Tongue (tissue), 2 donors: ENCODE data around the gene NFU1. TPM values are rescaled to one million over a fixed set of nuclear protein-coding genes. Genes with fewer than 3 reads are reported as not detected.

Experiments
- DNase-seq: peaks from one replicate; pipeline ENCODE4 v3.0.0-alpha.2; 2015
- total RNA-seq: library from RNA; depleted of rRNA; stranded (reverse); fragments of >200 nt; gene quantifications from one replicate; pipeline ENCODE4 v1.2.3, GENCODE V29; 2014

The NFU1 gene
- total RNA-seq: 45.1 TPM

DNA sequence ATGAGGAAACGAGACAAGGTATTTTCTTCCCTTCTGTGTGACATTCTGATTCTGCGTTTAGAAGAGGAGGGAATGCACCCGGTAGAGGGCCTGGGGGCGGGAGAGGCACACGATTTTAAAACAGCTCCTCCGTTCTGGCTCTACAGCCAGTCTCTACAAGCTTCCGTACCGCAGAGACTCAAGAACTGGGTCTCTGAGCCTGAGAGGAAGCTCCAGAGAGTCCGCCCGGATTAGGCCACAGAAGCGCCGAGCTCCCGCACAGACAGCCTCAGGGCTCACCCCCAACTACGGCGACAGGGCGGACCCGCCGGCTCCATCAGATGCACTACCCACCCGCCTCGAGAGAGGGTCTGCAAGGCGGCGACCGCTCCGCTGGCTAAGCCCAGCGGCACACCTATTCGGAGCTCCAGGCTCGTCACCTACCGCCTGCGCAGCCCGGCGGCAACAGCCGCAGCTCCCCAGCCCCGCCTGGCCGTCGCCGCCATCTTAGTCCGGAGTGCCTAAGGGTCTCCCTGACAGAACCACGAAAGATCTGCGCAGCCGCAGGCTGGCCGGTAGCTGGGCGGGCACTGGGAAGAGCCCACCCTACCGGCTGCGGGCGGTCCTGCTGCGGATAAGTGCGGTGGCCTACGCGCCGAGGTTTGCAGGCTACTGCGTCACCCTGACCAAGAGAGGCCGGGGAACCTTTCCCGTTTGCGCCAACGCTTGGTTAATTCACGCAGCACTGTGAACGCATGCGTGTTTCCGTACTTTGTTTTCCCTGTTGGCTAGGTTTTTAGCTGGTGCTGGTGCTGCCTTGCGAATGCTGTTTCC is at the start of gene NFU1:
TSS of gene NFU1 (minus strand) at position 498 of the 813 bp plus-strand sequence. CDS start at position 485, 13 bp downstream.
- peak; percentile 98 for DNase-seq

DNA sequence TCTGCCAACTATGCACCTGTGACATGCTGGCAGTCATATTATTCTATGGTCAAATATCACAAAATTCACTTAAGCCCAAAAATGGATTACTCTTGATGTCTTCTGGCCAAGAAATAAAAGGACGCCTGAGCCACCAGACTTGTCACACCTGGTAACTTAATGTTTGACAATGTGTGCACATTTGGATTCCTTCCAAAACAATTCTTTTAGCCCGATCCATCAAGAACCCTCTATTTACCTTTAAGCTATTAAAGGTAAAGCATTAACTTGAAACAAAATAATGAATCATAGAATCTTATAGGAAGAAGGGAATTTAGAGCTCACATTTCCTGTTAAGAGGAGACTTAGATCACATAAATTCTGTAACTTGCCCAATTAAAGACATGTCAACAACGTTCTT is 46.5 kb upstream of the NFU1 start:
- peak; percentile 17 for DNase-seq

DNA sequence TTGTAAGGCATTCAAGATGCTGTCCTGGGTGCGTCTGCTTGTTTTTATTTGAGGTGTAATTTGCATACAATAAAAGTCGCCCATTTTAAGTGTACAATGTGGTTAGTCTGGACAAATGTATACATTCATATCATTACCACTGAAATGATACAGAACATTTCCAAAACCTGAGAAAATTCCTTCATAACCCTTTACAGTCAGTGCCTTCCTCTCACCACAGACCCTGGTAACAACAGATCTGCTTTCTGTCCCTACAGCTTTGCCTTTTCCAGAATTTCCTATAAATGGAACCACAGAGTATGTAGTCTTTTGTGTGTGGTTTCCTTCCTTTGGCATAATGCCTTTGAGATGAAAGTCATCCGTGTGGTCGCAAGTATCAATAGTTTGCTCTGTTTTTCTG is 45.8 kb upstream of the NFU1 start:
- DNase-seq: no peak

DNA sequence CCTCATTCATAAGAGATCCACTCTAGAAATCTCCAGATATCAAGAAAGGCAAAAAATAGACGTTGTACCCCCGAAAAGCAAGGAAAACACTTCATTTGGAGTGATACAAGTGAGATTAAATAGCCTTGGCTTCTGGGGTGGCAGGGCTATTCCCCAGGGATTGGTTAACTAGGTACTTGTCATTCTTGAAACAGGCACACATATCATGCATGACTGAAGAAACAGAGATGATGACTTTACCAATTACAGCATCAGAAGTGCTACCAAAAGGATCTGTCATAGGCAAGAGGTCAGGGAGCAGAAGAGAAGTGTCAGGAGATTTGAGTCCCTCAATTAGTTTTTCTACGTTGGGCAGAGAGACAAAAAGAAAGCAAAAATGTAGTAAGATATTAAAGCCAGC is 45.2 kb upstream of the NFU1 start:
- no peak for DNase-seq

DNA sequence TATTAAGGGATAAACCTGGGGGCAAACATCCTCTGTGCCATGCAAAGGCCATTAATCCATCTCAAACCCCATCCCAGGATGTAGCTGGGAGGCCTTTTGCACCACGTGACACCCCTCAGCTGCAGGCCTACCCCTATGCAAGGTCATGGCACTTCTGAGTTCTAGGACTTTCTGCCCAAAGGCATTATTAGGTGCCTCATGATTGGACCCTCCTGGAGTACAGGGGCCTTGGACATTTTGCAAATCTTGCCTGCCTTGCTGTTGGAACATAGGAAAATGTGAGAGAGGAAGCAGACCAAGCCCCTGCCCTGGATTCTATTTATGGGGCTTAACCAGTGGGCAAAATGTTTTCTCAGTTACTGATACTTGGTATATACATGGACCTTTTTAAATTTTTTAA is 44.2 kb upstream of the NFU1 start:
- no peak for DNase-seq

DNA sequence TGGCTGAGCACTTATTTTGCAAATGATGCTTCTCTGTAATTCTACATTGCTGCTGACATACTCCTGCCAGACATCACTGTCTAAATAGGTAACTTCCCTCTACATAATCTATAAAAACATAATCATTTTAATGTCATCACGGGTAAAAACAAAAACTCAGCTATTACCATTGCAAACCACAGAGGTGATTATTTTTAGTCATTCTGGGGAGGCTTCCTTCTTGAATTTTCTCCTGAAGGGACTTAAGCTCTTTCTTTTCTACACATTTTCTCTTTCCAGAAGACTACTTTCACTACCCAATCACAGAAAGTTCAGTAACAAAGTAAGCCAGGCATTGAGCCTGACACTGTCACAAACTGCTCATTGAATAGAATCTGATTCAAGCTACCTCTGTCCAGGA is 40.4 kb upstream of the NFU1 start:
- no peak for DNase-seq

DNA sequence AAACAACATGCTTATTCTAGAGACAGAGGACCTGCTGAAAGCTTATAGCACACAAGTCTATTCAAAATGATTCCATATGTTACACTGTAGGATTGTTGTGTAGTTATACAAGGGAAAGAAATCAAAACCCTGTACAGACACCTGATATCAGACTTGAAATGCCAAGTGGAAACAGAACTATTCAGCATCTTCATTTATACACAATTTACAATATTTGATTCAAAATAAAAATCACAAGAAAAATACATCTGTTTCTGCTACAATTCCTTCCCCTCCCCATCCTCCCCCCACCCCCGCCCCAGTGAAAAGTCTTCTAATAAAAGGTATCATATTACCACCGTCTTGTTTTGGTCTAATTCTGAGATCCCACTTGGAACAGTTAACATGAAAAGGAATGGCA is 37.5 kb upstream of the NFU1 start:
- no peak for DNase-seq

DNA sequence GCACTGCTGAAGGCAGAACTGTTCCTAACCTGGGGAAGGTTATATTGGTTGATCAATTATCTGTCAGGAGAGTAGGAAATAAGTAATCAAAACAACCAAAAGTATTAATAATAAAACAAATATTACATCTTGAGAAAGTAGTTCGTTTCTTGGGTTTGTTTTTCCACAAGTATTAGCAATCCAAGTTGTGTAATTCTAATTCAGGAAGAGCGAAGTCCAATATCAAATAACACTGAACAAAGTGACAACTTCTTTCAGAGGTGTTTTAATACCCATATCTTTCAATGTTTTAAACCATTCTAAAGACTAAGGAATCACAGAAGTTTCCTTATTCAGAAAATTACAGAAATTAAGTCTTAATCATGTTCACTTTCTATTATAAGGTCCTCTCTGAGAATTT is 34.6 kb upstream of the NFU1 start:
- no peak for DNase-seq

DNA sequence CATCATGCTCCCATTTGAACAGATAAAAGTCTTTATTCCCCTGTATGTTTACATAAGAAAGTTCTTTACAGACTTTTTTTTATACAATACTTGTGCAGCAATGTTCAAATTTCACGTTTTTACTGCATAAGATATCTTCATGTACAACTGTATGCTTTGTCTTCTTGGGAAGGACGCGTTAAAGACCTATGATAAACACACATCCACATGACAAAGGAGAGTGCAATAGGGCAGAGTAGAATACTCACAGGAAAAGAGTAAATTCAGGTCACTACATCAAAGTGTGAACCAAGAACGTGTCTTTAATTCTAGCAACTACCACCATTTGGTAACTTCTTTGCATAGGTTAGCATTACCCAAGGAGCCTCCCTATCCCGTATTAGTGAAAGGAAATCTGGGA is 33.7 kb upstream of the NFU1 start:
- no peak for DNase-seq

DNA sequence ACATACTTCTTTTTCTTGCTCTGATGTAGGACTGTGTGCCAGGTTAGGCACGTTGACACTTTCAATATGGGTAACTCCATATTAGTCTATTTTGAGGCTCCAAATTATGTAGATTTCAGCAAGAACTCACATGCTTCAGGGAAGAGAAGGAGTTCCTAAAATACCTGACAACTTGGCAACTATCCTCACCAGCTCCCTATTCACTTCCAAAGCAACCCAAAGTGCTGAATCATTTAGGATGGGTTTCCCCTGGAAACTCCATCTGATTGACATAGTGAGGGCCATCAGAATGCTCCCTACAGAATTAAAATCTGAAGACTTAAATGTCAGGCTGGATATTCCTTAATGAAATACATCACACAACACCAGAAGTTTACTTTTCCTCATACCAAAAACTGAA is 32.5 kb upstream of the NFU1 start:
- DNase-seq: no peak

DNA sequence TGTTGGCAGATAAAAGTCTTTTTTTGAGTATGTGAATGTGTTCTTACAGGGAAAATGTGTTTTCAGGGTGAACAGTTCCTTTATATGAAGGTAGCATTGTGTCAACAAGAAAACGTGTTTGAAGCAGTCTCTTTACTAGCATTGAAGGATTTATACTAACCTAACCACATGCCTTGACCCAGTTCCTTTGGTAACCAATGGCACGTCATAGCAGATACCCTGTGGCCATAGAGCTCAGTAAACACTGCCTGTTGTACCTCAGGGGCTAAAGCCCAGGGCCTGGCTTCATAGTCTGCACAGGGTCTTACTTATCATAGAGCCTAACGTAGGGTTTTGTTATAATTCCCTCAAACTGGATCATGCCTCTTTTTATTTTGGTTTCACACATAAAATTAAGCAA is 32.1 kb upstream of the NFU1 start:
- DNase-seq: peak; percentile 27

DNA sequence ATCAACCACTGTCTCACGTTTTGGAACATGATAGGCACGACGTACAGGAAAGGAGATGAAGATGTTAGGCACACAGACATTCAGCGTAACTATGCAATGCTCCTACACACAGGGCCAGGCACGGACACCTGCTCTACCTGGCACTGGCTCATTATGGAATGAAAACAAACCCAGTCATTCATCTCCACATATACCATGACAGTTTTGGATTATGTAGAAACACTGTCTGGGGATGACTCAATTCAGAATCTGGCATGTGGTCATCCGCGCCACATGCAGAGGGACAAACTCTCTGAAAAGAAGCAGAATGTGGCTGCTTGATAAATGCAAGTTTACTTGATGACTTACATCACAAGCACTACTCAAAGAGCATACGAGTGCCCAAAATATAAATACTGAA is 29.5 kb upstream of the NFU1 start:
- DNase-seq: no peak

DNA sequence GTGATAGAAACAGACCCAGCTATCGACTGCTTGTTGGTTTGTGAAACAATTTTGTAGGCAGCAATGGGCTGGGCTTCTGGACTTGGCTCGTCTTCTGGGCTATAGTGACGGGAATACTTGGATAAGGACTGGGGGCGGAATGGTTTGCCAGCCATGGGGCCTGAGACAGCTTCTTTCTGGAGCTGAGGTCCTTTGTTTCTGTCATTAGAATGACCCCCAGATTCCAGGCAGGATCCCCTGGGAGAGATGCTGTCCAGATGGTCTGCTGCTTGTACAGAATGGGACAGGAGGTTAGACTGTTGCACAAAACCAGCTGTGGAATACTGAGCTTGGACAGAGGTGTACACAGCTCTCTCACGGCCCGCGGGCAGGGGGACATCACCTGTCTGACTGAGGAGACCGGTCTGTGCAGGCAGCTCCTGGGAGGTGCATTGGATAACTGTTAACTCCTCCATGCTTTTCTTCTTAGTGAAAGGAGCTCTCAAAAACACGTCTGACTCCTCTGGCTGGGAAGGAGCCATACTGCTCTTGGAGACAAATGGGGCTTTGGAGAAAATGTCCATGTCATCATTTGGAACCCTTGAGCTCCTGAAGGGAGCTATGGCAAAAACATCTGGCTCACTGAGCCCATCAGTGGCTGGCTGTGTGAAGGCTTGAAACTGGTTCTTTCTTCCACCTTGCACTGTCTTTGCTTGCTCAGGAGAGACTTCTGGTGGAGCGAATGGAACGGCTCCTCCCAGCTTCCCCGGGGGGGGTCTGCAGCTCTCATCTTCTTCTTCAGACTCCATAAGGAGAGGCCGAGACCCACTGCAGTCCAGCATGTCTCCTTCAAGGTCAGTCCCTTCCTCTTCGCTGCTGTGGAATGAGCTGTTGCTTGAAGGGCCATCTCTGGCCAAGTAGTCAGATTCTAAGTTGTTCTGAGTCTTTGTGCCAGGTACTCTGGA is 28.6 kb upstream of the NFU1 start:
- peak; percentile 44 for DNase-seq

DNA sequence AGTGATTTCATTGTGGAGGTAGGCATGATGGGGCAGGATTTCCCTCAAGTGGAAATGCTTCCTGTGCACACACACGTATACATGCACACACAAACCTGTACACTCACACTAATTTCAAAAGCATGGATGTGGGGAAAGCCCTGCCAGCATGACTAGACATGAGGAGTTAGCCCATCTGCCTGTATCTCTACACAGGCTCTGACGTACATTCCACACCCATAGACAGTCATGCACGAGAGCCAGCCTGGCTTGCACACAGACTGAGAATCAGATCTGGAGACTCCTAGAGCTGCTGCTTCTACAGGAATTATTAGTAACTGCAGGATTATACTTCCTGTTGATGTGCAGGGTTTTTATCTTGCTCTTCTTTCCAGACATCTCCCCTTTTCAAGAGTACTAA is 27.3 kb upstream of the NFU1 start:
- DNase-seq: peak; percentile 71

DNA sequence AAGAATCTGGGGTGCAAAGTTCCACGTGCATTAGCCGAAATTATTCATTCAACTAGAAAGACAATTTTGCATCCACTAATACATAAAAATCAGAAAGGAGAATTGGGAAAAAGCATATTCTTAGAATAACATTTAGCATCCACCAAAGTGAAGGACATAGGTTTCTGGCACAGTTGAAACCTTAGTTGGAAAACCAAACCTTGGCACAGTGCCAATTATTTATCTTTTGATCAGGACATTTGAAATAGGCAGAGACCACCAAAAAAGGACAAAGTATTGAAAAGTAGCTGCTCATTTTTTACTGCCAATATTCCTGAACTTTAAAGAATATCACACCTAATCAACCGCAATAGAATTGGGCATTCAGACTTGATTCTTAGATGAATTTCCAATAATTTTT is 25.5 kb upstream of the NFU1 start:
- DNase-seq: no peak

DNA sequence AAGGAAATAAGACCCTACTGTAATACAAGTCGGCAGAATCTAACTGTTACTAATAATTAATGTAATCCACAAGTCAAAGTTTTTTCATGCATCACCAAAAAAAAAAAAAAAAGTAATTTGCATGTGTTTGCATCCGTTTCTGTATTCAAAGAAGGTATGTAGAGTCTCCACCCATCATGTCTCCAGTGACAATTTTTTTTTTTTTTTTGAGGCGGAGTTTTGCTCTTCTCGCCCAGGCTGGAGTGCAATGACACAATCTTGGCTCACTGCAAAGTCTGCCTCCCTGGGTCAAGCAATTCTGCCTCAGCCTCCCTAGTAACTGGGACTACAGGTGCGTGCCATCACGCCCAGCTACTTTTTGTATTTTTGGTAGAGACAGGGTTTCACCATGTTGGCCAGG is 24.2 kb upstream of the NFU1 start:
- DNase-seq: no peak

DNA sequence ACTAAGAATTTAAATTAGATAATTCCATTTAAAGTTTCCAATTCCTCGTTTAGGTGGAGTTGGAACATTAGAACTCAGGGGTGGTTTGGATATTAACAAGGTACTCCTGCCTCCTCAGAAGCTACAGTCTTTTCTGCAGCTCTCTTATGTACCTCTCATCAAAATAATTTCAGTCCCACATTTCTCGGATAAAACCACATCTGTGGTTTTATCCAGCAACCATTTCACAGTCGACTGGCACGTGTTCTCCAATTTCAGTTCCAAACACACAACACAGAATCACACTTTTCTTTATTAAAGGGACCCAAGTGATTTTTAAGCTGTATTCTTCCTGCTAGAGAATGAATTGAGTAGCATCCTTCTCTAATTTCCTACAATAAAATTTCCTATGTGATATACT is 22.7 kb upstream of the NFU1 start:
- DNase-seq: no peak

DNA sequence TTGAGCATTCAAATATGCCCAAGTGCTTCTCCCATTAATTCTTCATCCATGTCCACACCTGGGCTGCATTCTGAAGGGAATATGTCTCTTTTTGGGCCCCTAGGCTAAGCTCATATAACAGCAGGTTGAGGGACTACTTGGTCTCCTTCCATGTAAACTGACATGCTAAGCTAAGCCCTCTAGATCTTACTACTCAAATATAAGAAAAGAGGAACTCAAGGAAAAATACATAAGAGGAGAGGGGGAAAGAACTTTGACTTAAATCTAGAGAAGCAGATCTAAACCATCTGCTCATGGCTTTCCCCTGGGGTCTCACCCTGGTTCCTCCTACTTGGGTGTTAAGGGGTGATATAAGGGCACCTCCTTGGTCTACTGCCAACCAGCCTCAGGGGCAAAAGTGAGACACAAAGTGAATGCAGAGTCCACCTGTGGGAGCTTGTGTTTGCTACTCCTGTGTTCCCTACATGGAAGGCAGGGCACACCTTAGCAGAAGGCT is 19.8 kb upstream of the NFU1 start:
- DNase-seq: no peak

DNA sequence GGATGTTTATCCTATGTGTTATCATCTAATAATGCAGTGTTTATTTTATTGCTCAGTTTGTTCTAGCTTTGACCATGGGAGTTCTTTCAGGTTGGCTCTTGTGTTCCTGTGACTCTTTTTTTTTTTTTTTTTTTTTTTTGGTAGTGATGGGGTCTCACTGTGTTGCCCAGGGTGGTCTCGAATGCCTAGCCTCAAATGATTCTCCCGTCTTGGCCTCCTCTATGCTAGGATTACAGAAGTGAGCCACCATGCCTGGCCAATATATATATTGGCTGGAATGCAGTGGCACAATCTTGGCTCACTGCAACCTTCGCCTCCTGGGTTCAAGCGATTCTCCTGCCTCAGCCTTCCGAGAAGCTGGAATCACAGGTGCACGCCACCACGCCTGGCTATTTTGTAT is 18.9 kb upstream of the NFU1 start:
- DNase-seq: no peak

DNA sequence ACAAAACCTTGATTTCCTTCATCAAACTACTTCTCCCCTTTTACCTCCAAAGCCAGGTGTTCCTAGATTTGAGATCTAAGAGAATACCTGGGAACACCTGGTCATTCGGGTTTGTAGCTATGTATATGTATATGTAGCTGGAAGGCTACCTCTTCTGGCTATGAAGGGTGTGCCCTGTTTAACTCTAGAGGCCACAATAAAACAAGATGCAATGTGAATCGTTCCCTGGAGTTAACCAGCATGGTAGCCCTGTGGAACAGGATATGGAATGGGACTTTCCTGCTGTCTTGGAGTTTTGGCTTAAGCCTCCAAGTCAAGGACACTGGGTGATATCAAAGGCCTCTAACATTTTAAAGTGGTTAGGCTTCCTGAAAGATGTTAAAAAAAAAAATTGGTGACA is 17.7 kb upstream of the NFU1 start:
- no peak for DNase-seq

DNA sequence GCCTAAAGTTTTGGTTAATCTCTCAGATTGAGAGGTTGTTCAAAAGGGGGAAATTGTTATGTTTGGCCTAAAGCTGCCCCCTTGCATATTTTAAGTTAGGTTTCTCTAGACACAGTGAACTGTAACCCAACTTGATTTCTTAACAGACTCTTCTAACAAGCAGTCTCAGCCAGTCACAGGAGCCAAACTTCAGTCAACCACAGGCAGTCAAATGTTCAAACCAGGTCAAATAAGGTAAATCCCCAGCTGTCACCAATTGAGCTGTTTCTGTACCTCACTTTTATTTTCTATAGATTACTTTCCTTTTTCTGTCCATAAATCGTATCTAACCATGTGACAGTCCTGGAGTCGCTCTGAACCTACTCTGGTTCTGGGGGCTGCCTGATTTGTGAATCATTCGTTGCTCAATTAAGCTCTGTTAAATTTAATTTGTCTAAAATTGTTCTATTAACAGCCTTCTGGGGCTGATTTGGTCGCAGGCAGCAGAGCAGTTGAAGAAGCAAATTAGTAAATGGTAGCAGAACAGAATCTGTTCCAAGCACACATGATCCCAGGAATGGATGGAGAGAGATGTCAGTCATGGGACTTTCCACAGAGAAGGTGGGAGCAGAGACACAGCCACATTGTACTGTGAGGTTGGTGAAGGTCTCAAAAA is 16.4 kb upstream of the NFU1 start:
- no peak for DNase-seq

DNA sequence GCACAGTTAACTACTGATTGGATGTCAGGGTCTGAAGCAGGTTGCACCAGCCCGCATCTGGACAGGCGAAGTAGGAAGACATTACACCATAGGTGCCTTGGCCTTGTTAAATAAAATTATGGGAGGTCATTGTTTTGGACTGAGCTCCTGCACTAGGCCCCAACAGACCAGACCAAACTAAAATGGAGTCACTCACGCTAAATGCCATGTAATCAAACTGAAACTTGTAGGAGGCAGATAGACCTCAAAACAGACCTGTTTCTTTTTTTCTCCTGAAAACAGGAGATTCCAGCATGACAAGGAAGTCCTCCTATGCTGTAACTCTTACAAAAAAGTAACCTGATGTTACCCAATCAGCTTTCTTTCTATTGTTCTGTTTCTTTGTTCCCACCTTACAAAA is 15.5 kb upstream of the NFU1 start:
- DNase-seq: no peak
